Esophagus muscularis mucosa (tissue), 4 donors: ENCODE data around the gene OR2H1.

Experiments
- CTCF ChIP-seq, 3 experiments: fragments of 200-600 bp in 2 of 3; fragments of 450-650 bp in 1 of 3; sonication (generic) in 2 of 3; IDR thresholded peaks; one replicate each; pipeline ENCODE4 v1.5.1; 2017 to 2019; ENCODE audit warnings: antibody characterized with exemption in 3 of 3, mild to moderate bottlenecking in 2 of 3, moderate library complexity in 1 of 3
- EP300 ChIP-seq: sonication (generic); formaldehyde crosslinking; IDR thresholded peaks from one replicate; pipeline ENCODE4 v1.6.1; 2017; ENCODE audit warnings: antibody characterized with exemption
- POLR2A ChIP-seq: fragments of 450-650 bp; IDR thresholded peaks from one replicate; pipeline ENCODE4 v1.6.1; 2017; ENCODE audit warnings: antibody characterized with exemption, moderate library complexity, mild to moderate bottlenecking, low read depth

GRCh38 chr6:29483735-29484134 lies 26.8 kb downstream of the OR2H1 start:
- TF ChIP-seq CTCF (IDR thresholded peaks at IDR 0.05), result no peak
- TF ChIP-seq EP300, result no peak
- no peak for TF ChIP-seq POLR2A
